H1 (cell line): Measurements from ENCODE around the gene RFPL3. TPM values are rescaled to one million over a fixed set of nuclear protein-coding genes. Genes with fewer than 3 reads are reported as not detected.

Source experiments
- CTCF ChIA-PET: fragments of 300-600 bp; sonication (Branson Sonifier 250); formaldehyde crosslinking; loops from one replicate; lab custom pipeline; 2021; ENCODE audit not compliant: partially characterized antibody; lab: Charles Lee
- POLR2A ChIA-PET: fragments of 300-600 bp; sonication (Branson Sonifier 250); formaldehyde crosslinking; loops from one replicate; lab custom pipeline; 2021; ENCODE audit warnings: inconsistent platforms; ENCODE audit not compliant: partially characterized antibody; lab: Charles Lee
- DNase-seq, 2 experiments: peaks; one replicate each; pipeline versions ENCODE4 v3.0.0 to v3.0.0-alpha.2; 2010 to 2022; ENCODE audit warnings: low spot score in 2 of 2, low read depth in 1 of 2, mixed read lengths in 1 of 2
- FAIRE-seq: peaks from 2 replicates; lab custom pipeline; 2011; peaks lifted over from hg19 to GRCh38; lab: Jason Lieb, UNC
- H2AFZ ChIP-seq: 2 replicates; pipeline ENCODE4 v1.8.1; 2012; ENCODE audit warnings: low read length, inconsistent platforms
- H2AK5ac ChIP-seq: 2 replicates; pipeline ENCODE4 v1.6.1; 2013; ENCODE audit warnings: low read depth, low read length
- H2BK120ac ChIP-seq: replicated peaks from 2 replicates; pipeline ENCODE3; 2013; ENCODE audit warnings: low read depth, low read length, inconsistent platforms
- H2BK12ac ChIP-seq: 2 replicates; pipeline ENCODE4 v1.6.1; 2013; ENCODE audit warnings: low read depth, low read length
- H2BK15ac ChIP-seq: 2 replicates; pipeline ENCODE4 v1.6.1; 2013; ENCODE audit warnings: low read length
- H2BK20ac ChIP-seq: 2 replicates; pipeline ENCODE4 v1.6.1; 2013; ENCODE audit warnings: low read length
- H2BK5ac ChIP-seq: 2 replicates; pipeline ENCODE4 v1.6.1; 2013; ENCODE audit warnings: low read depth, low read length
- H3K14ac ChIP-seq: 2 replicates; pipeline ENCODE4 v1.6.1; 2013; ENCODE audit warnings: inconsistent platforms; ENCODE audit not compliant: insufficient read length
- H3K18ac ChIP-seq: 2 replicates; pipeline ENCODE4 v1.6.1; 2013; ENCODE audit warnings: low read length; ENCODE audit errors: extremely low read depth
- H3K23ac ChIP-seq: 2 replicates; pipeline ENCODE4 v1.6.1; 2013; ENCODE audit warnings: inconsistent platforms; ENCODE audit not compliant: insufficient read length
- H3K23me2 ChIP-seq: 2 replicates; pipeline ENCODE4 v1.6.1; 2013; ENCODE audit warnings: low read depth, low read length
- H3K27ac ChIP-seq: 2 replicates; pipeline ENCODE4 v1.6.1; 2011; ENCODE audit warnings: low read depth, low read length, inconsistent platforms
- H3K27me3 ChIP-seq, 4 experiments: replicated peaks in 1 of 4; 1 replicate in 1 of 4; 2 replicates in 3 of 4; pipeline versions ENCODE4 v1.6.1 to v1.8.1; 2011 to 2013; ENCODE audit warnings: low read length in 3 of 4, mild to moderate bottlenecking in 3 of 4, inconsistent platforms in 2 of 4, mixed read lengths in 2 of 4, moderate library complexity in 1 of 4; ENCODE audit not compliant: control insufficient read depth in 3 of 4, insufficient read depth in 3 of 4; ENCODE audit errors: extremely low read depth in 1 of 4
- H3K36me3 ChIP-seq, 4 experiments: 2 replicates each; pipeline versions ENCODE4 v1.6.1 to v1.8.1; 2011 to 2013; ENCODE audit warnings: mild to moderate bottlenecking in 4 of 4, low read length in 3 of 4, moderate library complexity in 2 of 4, control low read depth in 1 of 4, inconsistent platforms in 1 of 4; ENCODE audit not compliant: insufficient read depth in 4 of 4, control insufficient read depth in 2 of 4
- H3K4ac ChIP-seq: replicated peaks from 2 replicates; pipeline ENCODE3; 2013; ENCODE audit warnings: low read length, low read depth, mixed read lengths, inconsistent platforms; ENCODE audit not compliant: insufficient read length
- H3K4me1 ChIP-seq, 4 experiments: replicated peaks in 1 of 4; 1 replicate in 1 of 4; 2 replicates in 3 of 4; pipeline versions ENCODE4 v1.6.1 to v1.8.1; 2011 to 2013; ENCODE audit warnings: low read length in 3 of 4, inconsistent platforms in 2 of 4, mixed read lengths in 1 of 4; ENCODE audit not compliant: insufficient read depth in 4 of 4, control insufficient read depth in 3 of 4
- H3K4me2 ChIP-seq, 2 experiments: 2 replicates each; pipeline versions ENCODE4 v1.6.1 to v1.8.1; 2011 to 2013; ENCODE audit warnings: low read depth in 2 of 2, low read length in 2 of 2, control low read depth in 1 of 2, inconsistent platforms in 1 of 2, mild to moderate bottlenecking in 1 of 2; ENCODE audit not compliant: insufficient read depth in 1 of 2
- H3K4me3 ChIP-seq, 4 experiments: fragments of 200-600, 300-600 bp in 1 of 4; sonication (generic), shearing (Covaris generic), sonication (Bioruptor Twin) in 1 of 4; 2 replicates each; pipeline versions ENCODE4 v1.5.1 to v1.8.1; 2011 to 2016; ENCODE audit warnings: low read length in 4 of 4, low read depth in 3 of 4, control low read depth in 2 of 4, inconsistent platforms in 2 of 4, mild to moderate bottlenecking in 2 of 4, mixed read lengths in 1 of 4, moderate library complexity in 1 of 4; ENCODE audit not compliant: insufficient read depth in 2 of 4; ENCODE audit errors: extremely low read depth in 1 of 4
- H3K56ac ChIP-seq: replicated peaks from 2 replicates; pipeline ENCODE3; 2013; ENCODE audit warnings: low read depth, mild to moderate bottlenecking, mixed read lengths, low read length, inconsistent platforms; ENCODE audit not compliant: insufficient read length
- H3K79me1 ChIP-seq: 2 replicates; pipeline ENCODE4 v1.6.1; 2013; ENCODE audit warnings: low read depth, low read length, control low read depth
- H3K79me2 ChIP-seq, 2 experiments: 2 replicates each; pipeline versions ENCODE4 v1.6.1 to v1.8.1; 2012 to 2013; ENCODE audit warnings: low read length in 2 of 2, mild to moderate bottlenecking in 2 of 2, inconsistent platforms in 1 of 2; ENCODE audit not compliant: insufficient read depth in 2 of 2, control insufficient read depth in 1 of 2
- H3K9ac ChIP-seq, 4 experiments: replicated peaks in 1 of 4; 1 replicate in 1 of 4; 2 replicates in 3 of 4; pipeline versions ENCODE4 v1.6.1 to v1.8.1; 2011 to 2013; ENCODE audit warnings: low read depth in 3 of 4, low read length in 3 of 4, control low read depth in 2 of 4, mild to moderate bottlenecking in 2 of 4, moderate library complexity in 2 of 4, inconsistent platforms in 1 of 4; ENCODE audit errors: extremely low read depth in 1 of 4
- H3K9me3 ChIP-seq, 2 experiments: 2 replicates each; pipeline versions ENCODE4 v1.6.1 to v1.8.1; 2012 to 2013; ENCODE audit warnings: mild to moderate bottlenecking in 2 of 2, moderate library complexity in 2 of 2, control low read depth in 1 of 2, inconsistent platforms in 1 of 2, low read depth in 1 of 2, low read length in 1 of 2, mixed read lengths in 1 of 2; ENCODE audit not compliant: insufficient read depth in 2 of 2
- H4K20me1 ChIP-seq, 2 experiments: replicated peaks in 1 of 2; 2 replicates each; pipeline versions ENCODE3 to v1.8.1; 2011 to 2013; ENCODE audit warnings: inconsistent platforms in 2 of 2, low read length in 2 of 2, mild to moderate bottlenecking in 1 of 2; ENCODE audit not compliant: insufficient read depth in 2 of 2, control insufficient read depth in 1 of 2
- H4K5ac ChIP-seq: 2 replicates; pipeline ENCODE4 v1.6.1; 2013; ENCODE audit warnings: low read length, low read depth, mixed read lengths, inconsistent platforms; ENCODE audit not compliant: insufficient read length
- H4K8ac ChIP-seq: 2 replicates; pipeline ENCODE4 v1.8.0; 2013; ENCODE audit warnings: mild to moderate bottlenecking, moderate library complexity, low read length, inconsistent platforms; ENCODE audit not compliant: insufficient read depth; ENCODE audit errors: extremely low read depth
- H4K91ac ChIP-seq: replicated peaks from 2 replicates; pipeline ENCODE3; 2013; ENCODE audit warnings: low read length, mixed read lengths, inconsistent platforms; ENCODE audit not compliant: insufficient read length
- EP300 ChIP-seq, 2 experiments: IDR thresholded peaks; 1 replicate in 1 of 2; 2 replicates in 1 of 2; pipeline ENCODE4 v1.6.1; 2011 to 2012; ENCODE audit warnings: low read depth in 2 of 2, low read length in 2 of 2, mild to moderate bottlenecking in 2 of 2, borderline replicate concordance in 1 of 2, inconsistent platforms in 1 of 2, moderate library complexity in 1 of 2
- GTF2F1 ChIP-seq: IDR thresholded peaks from 2 replicates; pipeline ENCODE4 v1.6.1; 2012; ENCODE audit warnings: low read depth, low read length, improper control_type of control experiment, borderline replicate concordance
- POLR2A ChIP-seq, 2 experiments: IDR thresholded peaks; 1 replicate in 1 of 2; 2 replicates in 1 of 2; pipeline ENCODE4 v1.6.1; 2011; ENCODE audit warnings: low read depth in 2 of 2, low read length in 2 of 2, mild to moderate bottlenecking in 2 of 2; ENCODE audit errors: control extremely low read depth in 1 of 2
- RFX5 ChIP-seq: IDR thresholded peaks from 2 replicates; pipeline ENCODE4 v1.6.1; 2011; ENCODE audit warnings: low read depth, low read length, improper control_type of control experiment, borderline replicate concordance
- RNF2 ChIP-seq: fragments of 200-900, 300-1000 bp; sonication (generic); IDR thresholded peaks from 2 replicates; pipeline ENCODE4 v1.7.1; 2016; ENCODE audit warnings: borderline replicate concordance, low read depth, mild to moderate bottlenecking, antibody characterized with exemption, low read length; ENCODE audit not compliant: poor library complexity, severe bottlenecking; ENCODE audit errors: missing control alignments
- YY1 ChIP-seq: IDR thresholded peaks from 2 replicates; pipeline ENCODE4 v1.6.1; 2011; ENCODE audit warnings: low read depth, mild to moderate bottlenecking, low read length
- WGBS, 2 experiments: shearing (Covaris generic) in 1 of 2; methylation state at CpG; one replicate each; pipeline versions ENCODE4 v1.1.6 to v1.1.7; 2013 to 2015; ENCODE audit warnings: low lambda C conversion rate in 2 of 2, mixed read lengths in 2 of 2, inconsistent platforms in 1 of 2, low coverage in 1 of 2, missing lambda C conversion rate in 1 of 2; ENCODE audit not compliant: insufficient replicate concordance in 2 of 2, insufficient coverage in 1 of 2, insufficient read length in 1 of 2; ENCODE audit errors: extremely low coverage in 1 of 2, missing lambda C conversion rate in 1 of 2; 5-methylcytosine and 5-hydroxymethylcytosine counted together
- polyA plus RNA-seq, 7 experiments: library from polyadenylated mRNA; depleted of rRNA in 3 of 7; stranded (reverse) in 5 of 7; unstranded in 2 of 7; fragments of >200 nt in 5 of 7; fragments of 200-250 nt in 2 of 7; gene quantifications; 1 replicate in 5 of 7; 2 replicates in 1 of 7; 4 replicates in 1 of 7; pipeline versions ENCODE4 v1.2.1 to v1.2.3, GENCODE V29; 2011 to 2013; ENCODE audit warnings: missing spikeins in 2 of 7, mixed read lengths in 2 of 7
- total RNA-seq: library from RNA; stranded (reverse); fragmentation: NEBNext Ultra II Directional; extraction: Animal tissue kit (Norgen Biotek cat#: 25700); gene quantifications from 2 replicates; pipeline ENCODE4 v1.2.1, GENCODE V29; 2021

Gene RFPL3
- total and polyA plus RNA-seq, 2 of the 8 experiments (the other 6 are each of a cell fraction or from before 2014, with no cell fraction given): 0.08 to 0.24 TPM

DNA sequence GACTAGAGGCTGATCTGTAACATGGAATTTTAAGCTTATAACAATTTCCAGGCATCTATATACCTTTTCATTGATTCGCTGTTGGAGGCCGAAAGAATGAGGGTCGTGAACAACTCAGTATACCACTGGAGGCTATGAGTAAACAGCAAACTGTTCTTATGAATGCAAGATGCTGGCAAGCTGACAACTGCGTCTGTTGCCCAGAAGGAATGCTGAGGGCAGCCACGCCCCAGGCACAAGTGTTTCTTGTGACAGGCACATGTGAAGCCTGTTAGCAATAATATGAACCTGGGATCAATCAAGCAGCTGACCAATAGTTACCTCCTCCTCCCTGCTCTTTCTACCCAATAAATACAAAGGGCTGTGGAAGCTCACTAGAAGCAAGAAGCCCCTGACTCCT is 39.1 kb downstream of the RFPL3 start:
- H3K79me1 ChIP-seq: no peaks in the 10 kb centered on the region
- no peak overlapping the region for H2BK5ac ChIP-seq
- H4K91ac ChIP-seq: no peak overlapping the region
- H4K5ac ChIP-seq: no peak overlapping the region
- FAIRE-seq (no peak), DNase-seq (no peak)
- no peak overlapping the region for H3K27ac ChIP-seq
- no peak overlapping the region for H3K23ac ChIP-seq
- POLR2A ChIA-PET: no interaction called here
- no peak overlapping the region for H2BK15ac ChIP-seq
- H2BK20ac ChIP-seq: no peak overlapping the region
- no peak overlapping the region for H2BK120ac ChIP-seq
- H3K4ac ChIP-seq: no peak overlapping the region
- no peak overlapping the region for H3K56ac ChIP-seq
- 90% methylated on average over 5 of the region's 5 CpGs; no CpG with 5 or more reads in 1 of the 2 experiments for WGBS, 2 experiments
- H4K20me1 ChIP-seq: peaks cover 0 to 2% of the 10 kb centered on the region in 2 experiments
- no peak overlapping the region for H4K8ac ChIP-seq
- no peak overlapping the region for H2AFZ ChIP-seq
- no peak overlapping the region for H3K14ac ChIP-seq
- no peaks in the 10 kb centered on the region for H3K23me2 ChIP-seq
- no peak overlapping the region for H2AK5ac ChIP-seq
- TF ChIP-seq RNF2 (no peak), POLR2A (IDR thresholded peaks at IDR 0.05; ENCODE audit: control extremely low read depth in 1 of 2, low read depth in 2 of 2, low read length in 2 of 2) (no peak), RFX5 (no peak), YY1 (no peak), GTF2F1 (no peak), EP300 (IDR thresholded peaks at IDR 0.05; ENCODE audit: borderline replicate concordance in 1 of 2, low read depth in 2 of 2, low read length in 2 of 2) (no peak)
- peaks cover 17 to 94% (median 72%) of the 10 kb centered on the region in 4 experiments for H3K36me3 ChIP-seq
- H3K9me3 ChIP-seq: no peaks in the 10 kb centered on the region
- H3K4me1 ChIP-seq: no peaks in the 10 kb centered on the region
- no peak overlapping the region for H3K18ac ChIP-seq
- H2BK12ac ChIP-seq: no peak overlapping the region
- H3K79me2 ChIP-seq: no peaks in the 10 kb centered on the region
- CTCF ChIA-PET: interaction anchor here (1.3 kb wide), 1 partner anchor 19 kb away, joined by 3 read pairs; no protein-coding TSS in a partner anchor
- H3K27me3 ChIP-seq: no peaks in the 10 kb centered on the region
- H3K4me3 ChIP-seq: no peak overlapping the region
- no peak overlapping the region for H3K9ac ChIP-seq
- H3K4me2 ChIP-seq: no peak overlapping the region
